Stimulated activated CD4-positive, alpha-beta T cell treated with anti-CD3 and anti-CD28 coated beads, Interleukin-2, amount 100 ng/mL, for 4 hours (primary cell): ENCODE measurements around the gene ANKRD65.
"Not testable (repeated sequence)": the region's sequence is repeated elsewhere in the genome, so short reads cannot be mapped to it uniquely, and the experiment has no call there.

ENCODE experiments used
- DNase-seq: peaks from one replicate; pipeline ENCODE4 v3.0.0-alpha.2; 2020; ENCODE audit warnings: low read depth

ANKRD65 gene

GRCh38 chr1:1415751-1416150, 5.3 kb downstream of the ANKRD65 start:
- no peak for DNase-seq

GRCh38 chr1:1412311-1412902, 8.7 kb downstream of the ANKRD65 start:
- not testable (repeated sequence) for DNase-seq

- no peak for DNase-seq
These were observed 9.4 kb downstream of the ANKRD65 start for GRCh38 chr1:1411626-1412025.

- DNase-seq, result not testable (repeated sequence)
These were observed 10.8 kb downstream of the ANKRD65 start for GRCh38 chr1:1410238-1410637.

- no peak for DNase-seq
These were observed 13.3 kb downstream of the ANKRD65 start for GRCh38 chr1:1407636-1408318.

GRCh38 chr1:1406821-1407635, 14.0 kb downstream of the ANKRD65 start, which contains the start of gene MRPL20:
TSS of gene MRPL20 (minus strand) at chr1:1407293. CDS start at chr1:1407217, 76 bp downstream.
- DNase-seq, result peak; percentile 92

- no peak for DNase-seq
These were observed 14.8 kb downstream of the ANKRD65 start for GRCh38 chr1:1406101-1406820.

- DNase-seq, result no peak
These were observed 17.4 kb downstream of the ANKRD65 start for GRCh38 chr1:1403653-1404052.

- not testable (repeated sequence) for DNase-seq
These were observed 18.1 kb downstream of the ANKRD65 start for GRCh38 chr1:1402901-1403392.

GRCh38 chr1:1402072-1402900, 18.8 kb downstream of the ANKRD65 start:
- DNase-seq, result no peak

- no peak for DNase-seq
These were observed 19.5 kb downstream of the ANKRD65 start for GRCh38 chr1:1401457-1402010.

- no peak for DNase-seq
These were observed 20.3 kb downstream of the ANKRD65 start for GRCh38 chr1:1400576-1401456.

- DNase-seq, result no peak
These were observed 21.1 kb downstream of the ANKRD65 start for GRCh38 chr1:1399872-1400575.

GRCh38 chr1:1399187-1399871, 21.7 kb downstream of the ANKRD65 start, which contains the start of gene CCNL2:
TSS of gene CCNL2 (minus strand) at chr1:1399335. CDS start at chr1:1399306, 29 bp downstream.
- DNase-seq, result peak; percentile 99

GRCh38 chr1:1398677-1399186, 22.3 kb downstream of the ANKRD65 start:
- DNase-seq, result no peak

GRCh38 chr1:1397839-1398523, 23.1 kb downstream of the ANKRD65 start:
- no peak for DNase-seq

GRCh38 chr1:1395166-1395565, 25.9 kb downstream of the ANKRD65 start:
- DNase-seq, result no peak

GRCh38 chr1:1394116-1394515, 27.0 kb downstream of the ANKRD65 start:
- DNase-seq, result no peak
